ENCODE results near the gene TBC1D10A. TPM values are rescaled to one million over a fixed set of nuclear protein-coding genes. Genes with fewer than 3 reads are reported as not detected.

TBC1D10A gene
- total and polyA plus RNA-seq, 9 donors, result 6.1 to 39.3 (median 28.1) TPM

GRCh38 chr22:30285176-30285845 lies 41.4 kb downstream of the TBC1D10A start:
- 85 to 92% (median 90%) methylated on average over 26 to 27 of the region's 27 CpGs for WGBS, 3 donors
- no peak overlapping the region for H3K27ac ChIP-seq
- H3K27me3 ChIP-seq, result no peaks in the 10 kb centered on the region
- no peak for DNase-seq
- peaks cover 5% of the 10 kb centered on the region for H3K4me1 ChIP-seq (ENCODE audit: insufficient read depth)
- no peak for TF ChIP-seq POLR2A (IDR thresholded peaks at IDR 0.05)
- no peak for TF ChIP-seq EP300 (IDR thresholded peaks at IDR 0.05)
- TF ChIP-seq CTCF (IDR thresholded peaks at IDR 0.05), result no peak
- no peak overlapping the region for H3K4me3 ChIP-seq
- no peaks in the 10 kb centered on the region for H3K9me3 ChIP-seq
- intact Hi-C loops (cut with DNase I), result loop anchor here in 1 of 4 donors (5.0 kb wide), 1 partner anchor 102 kb away; the partner anchor contains the start of gene RNF215
- H3K36me3 ChIP-seq, result no peaks in the 10 kb centered on the region

- H3K4me3 ChIP-seq, result no peak overlapping the region
- H3K27me3 ChIP-seq, result no peaks in the 10 kb centered on the region
- TF ChIP-seq POLR2A (IDR thresholded peaks at IDR 0.05) (no peak), CTCF (IDR thresholded peaks at IDR 0.05) (no peak), EP300 (IDR thresholded peaks at IDR 0.05) (no peak)
- no peak for DNase-seq
- no peak overlapping the region for H3K27ac ChIP-seq
- 88 to 91% (median 89%) methylated on average over 4 of the region's 4 CpGs for WGBS, 3 donors
- H3K36me3 ChIP-seq, result no peaks in the 10 kb centered on the region
- H3K4me1 ChIP-seq (ENCODE audit: insufficient read depth), result peaks cover 2% of the 10 kb centered on the region
- no peaks in the 10 kb centered on the region for H3K9me3 ChIP-seq
- intact Hi-C loops (cut with DNase I), result loop anchor here in 1 of 4 donors (5.0 kb wide), 1 partner anchor 103 kb away; the partner anchor contains the start of gene RNF215
Measured at GRCh38 chr22:30284666-30285065, 42.1 kb downstream of the TBC1D10A start.

- no peak for DNase-seq
- H3K27me3 ChIP-seq, result no peaks in the 10 kb centered on the region
- peaks cover 2% of the 10 kb centered on the region for H3K4me1 ChIP-seq (ENCODE audit: insufficient read depth)
- H3K4me3 ChIP-seq, result no peak overlapping the region
- intact Hi-C loops (cut with DNase I), result no loop called here
- no peaks in the 10 kb centered on the region for H3K9me3 ChIP-seq
- H3K36me3 ChIP-seq, result no peaks in the 10 kb centered on the region
- H3K27ac ChIP-seq, result no peak overlapping the region
- TF ChIP-seq EP300 (IDR thresholded peaks at IDR 0.05) (no peak), POLR2A (IDR thresholded peaks at IDR 0.05) (no peak), CTCF (IDR thresholded peaks at IDR 0.05) (no peak)
- 87 to 90% (median 89%) methylated on average over 9 of the region's 9 CpGs for WGBS, 3 donors
Measured at GRCh38 chr22:30284172-30284571, 42.6 kb downstream of the TBC1D10A start.

GRCh38 chr22:30283342-30283741 lies 43.4 kb downstream of the TBC1D10A start:
- H3K27ac ChIP-seq, result no peak overlapping the region
- no peaks in the 10 kb centered on the region for H3K36me3 ChIP-seq
- intact Hi-C loops (cut with DNase I), result no loop called here
- 86 to 96% (median 86%) methylated on average over 4 of the region's 4 CpGs for WGBS, 3 donors
- no peak overlapping the region for H3K4me3 ChIP-seq
- H3K9me3 ChIP-seq, result no peaks in the 10 kb centered on the region
- DNase-seq, result no peak
- no peaks in the 10 kb centered on the region for H3K27me3 ChIP-seq
- TF ChIP-seq POLR2A (IDR thresholded peaks at IDR 0.05), result no peak
- no peak for TF ChIP-seq EP300 (IDR thresholded peaks at IDR 0.05)
- no peak for TF ChIP-seq CTCF (IDR thresholded peaks at IDR 0.05)
- peaks cover 2% of the 10 kb centered on the region for H3K4me1 ChIP-seq (ENCODE audit: insufficient read depth)

Data from ovary (tissue), 9 donors.